GM23338 (cell line): ENCODE data around the gene PPP1R3G. TPM values are rescaled to one million over a fixed set of nuclear protein-coding genes. Genes with fewer than 3 reads are reported as not detected.

Source experiments
- ATAC-seq: fragments of 200-7000 bp; cut with Tn5 transposase; 3 replicates; pipeline ENCODE4 v1.9.1; 2020
- DNase-seq: peaks from one replicate; pipeline ENCODE4 v3.0.0-alpha.2; 2015; ENCODE audit warnings: low spot score
- H2AFZ ChIP-seq: fragments of 200-600 bp; sonication (generic); 2 replicates; pipeline ENCODE4 v1.8.0; 2016; ENCODE audit warnings: antibody characterized with exemption, mild to moderate bottlenecking, moderate library complexity
- H3F3A ChIP-seq: fragments of 200-600 bp; sonication (generic); replicated peaks from 2 replicates; pipeline ENCODE4 v1.8.0; 2017; ENCODE audit warnings: antibody characterized with exemption, mixed run types, low read depth
- H3K27ac ChIP-seq: fragments of 200-600 bp; sonication (generic); 2 replicates; pipeline ENCODE4 v1.6.1; 2016; ENCODE audit warnings: low read depth
- H3K27me3 ChIP-seq: fragments of 200-600 bp; sonication (generic); 2 replicates; pipeline ENCODE4 v1.8.0; 2016; ENCODE audit warnings: mild to moderate bottlenecking, mixed run types, moderate library complexity; ENCODE audit not compliant: insufficient read depth
- H3K36me3 ChIP-seq: fragments of 200-600 bp; sonication (generic); 2 replicates; pipeline ENCODE4 v1.8.0; 2016; ENCODE audit warnings: mild to moderate bottlenecking; ENCODE audit not compliant: insufficient read depth
- H3K4me1 ChIP-seq: fragments of 200-600 bp; sonication (generic); 2 replicates; pipeline ENCODE4 v1.8.0; 2016; ENCODE audit warnings: mild to moderate bottlenecking, moderate library complexity; ENCODE audit not compliant: insufficient read depth
- H3K4me2 ChIP-seq: fragments of 200-600 bp; sonication (generic); 2 replicates; pipeline ENCODE4 v1.7.1; 2017; ENCODE audit warnings: mixed run types
- H3K4me3 ChIP-seq: fragments of 200-600 bp; sonication (generic); 2 replicates; pipeline ENCODE4 v1.6.1; 2016; ENCODE audit warnings: mixed run types
- H3K79me2 ChIP-seq: fragments of 200-600 bp; sonication (generic); replicated peaks from 2 replicates; pipeline ENCODE4 v1.8.0; 2017; ENCODE audit warnings: mild to moderate bottlenecking; ENCODE audit not compliant: insufficient read depth
- H3K9me2 ChIP-seq: fragments of 200-600 bp; sonication (generic); 2 replicates; pipeline ENCODE4 v1.8.0; 2017; ENCODE audit not compliant: insufficient read depth
- H4K20me1 ChIP-seq: fragments of 200-600 bp; sonication (generic); replicated peaks from 2 replicates; pipeline ENCODE4 v1.8.0; 2017; ENCODE audit warnings: mild to moderate bottlenecking; ENCODE audit not compliant: insufficient read depth
- H3K27ac Mint-ChIP-seq: 2 replicates; pipeline ENCODE4 v1.8.0; 2020; ENCODE audit warnings: inconsistent platforms, mild to moderate bottlenecking, moderate library complexity, mixed read lengths
- H3K27me3 Mint-ChIP-seq: 3 replicates; pipeline ENCODE4 v1.8.0; 2022; ENCODE audit warnings: low read depth, mild to moderate bottlenecking, moderate library complexity, mixed read lengths, inconsistent platforms; ENCODE audit not compliant: insufficient read depth, poor library complexity
- H3K36me3 Mint-ChIP-seq: 3 replicates; pipeline ENCODE4 v1.8.0; 2021; ENCODE audit warnings: low read depth, mild to moderate bottlenecking, inconsistent platforms, moderate library complexity, mixed read lengths
- H3K4me1 Mint-ChIP-seq: 3 replicates; pipeline ENCODE4 v1.8.0; 2020; ENCODE audit warnings: mild to moderate bottlenecking, inconsistent platforms, mixed read lengths
- H3K4me3 Mint-ChIP-seq: 3 replicates; pipeline ENCODE4 v1.8.0; 2021; ENCODE audit warnings: moderate library complexity, mild to moderate bottlenecking, inconsistent platforms, mixed read lengths
- H3K9me3 Mint-ChIP-seq: 3 replicates; pipeline ENCODE4 v1.8.0; 2020; ENCODE audit warnings: moderate library complexity, mild to moderate bottlenecking, inconsistent platforms, mixed read lengths
- CREB1 ChIP-seq: fragments of 250-450 bp; sonication (Bioruptor Pico); IDR thresholded peaks from 2 replicates; pipeline ENCODE4 v1.5.0; 2020; ENCODE audit warnings: low read depth, mild to moderate bottlenecking, moderate library complexity
- CTCF ChIP-seq, 2 experiments: fragments of 200-600 bp in 1 of 2; sonication (generic) in 1 of 2; conservative IDR thresholded peaks; 2 replicates each; pipeline versions ENCODE4 v1.5.1 to v1.6.1; 2016 to 2017; ENCODE audit warnings: antibody characterized with exemption in 2 of 2, low read depth in 2 of 2, mild to moderate bottlenecking in 2 of 2, moderate library complexity in 1 of 2
- EZH2 ChIP-seq: fragments of 200-600 bp; sonication (generic); IDR thresholded peaks from one replicate; pipeline ENCODE4 v1.8.0; 2017; ENCODE audit warnings: antibody characterized with exemption, mild to moderate bottlenecking, low read depth; ENCODE audit not compliant: unreplicated experiment
- EZH2phosphoT487 ChIP-seq: fragments of 200-600 bp; sonication (generic); IDR thresholded peaks from one replicate; pipeline ENCODE4 v1.8.1; 2018; ENCODE audit warnings: antibody characterized with exemption; ENCODE audit not compliant: unreplicated experiment
- JUNB ChIP-seq: IDR thresholded peaks from one replicate; pipeline ENCODE4 v1.6.1; 2016; ENCODE audit warnings: antibody characterized with exemption; ENCODE audit not compliant: unreplicated experiment
- NANOG ChIP-seq: IDR thresholded peaks from 2 replicates; pipeline ENCODE4 v1.6.1; 2016; ENCODE audit warnings: antibody characterized with exemption, borderline replicate concordance
- POLR2AphosphoS5 ChIP-seq: IDR thresholded peaks from 2 replicates; pipeline ENCODE4 v1.6.1; 2016; ENCODE audit warnings: antibody characterized with exemption, low read depth
- REST ChIP-seq: IDR thresholded peaks from one replicate; pipeline ENCODE4 v1.6.1; 2018; ENCODE audit warnings: antibody characterized with exemption; ENCODE audit not compliant: unreplicated experiment
- STAT1 ChIP-seq: IDR thresholded peaks from one replicate; pipeline ENCODE4 v1.6.1; 2016; ENCODE audit warnings: antibody characterized with exemption; ENCODE audit not compliant: unreplicated experiment
- ZNF331 ChIP-seq: fragments of 250-450 bp; sonication (Bioruptor Pico); IDR thresholded peaks from 2 replicates; pipeline ENCODE4 v1.5.0; 2020; ENCODE audit warnings: low read depth, mild to moderate bottlenecking, moderate library complexity
- polyA plus RNA-seq: library from polyadenylated mRNA; unstranded; fragments of >200 nt; fragmentation: Nextera tagmentation; extraction: Ambion mirVana; gene quantifications from 2 replicates; pipeline ENCODE4 v1.2.1, GENCODE V29; 2016
- total RNA-seq: library from RNA; depleted of rRNA; stranded (reverse); fragments of >200 nt; shearing (Covaris generic); gene quantifications from 2 replicates; pipeline ENCODE4 v1.2.3, GENCODE V29; 2014

PPP1R3G gene
- total and polyA plus RNA-seq, 2 experiments from 2014 or later, result 0.13 to 0.24 TPM

- TF ChIP-seq ZNF331 (CRISPR knock-in tag) (no peak), STAT1 (no peak), NANOG (no peak), REST (no peak), JUNB (no peak), EZH2 (no peak), CTCF (conservative IDR thresholded peaks at IDR 0.05; ENCODE audit: low read depth in 2 of 2) (no peak), EZH2phosphoT487 (no peak), CREB1 (CRISPR knock-in tag) (no peak), POLR2AphosphoS5 (no peak)
Measured at GRCh38 chr6:5053038-5053437, 32.1 kb upstream of the PPP1R3G start (continued).

DNA sequence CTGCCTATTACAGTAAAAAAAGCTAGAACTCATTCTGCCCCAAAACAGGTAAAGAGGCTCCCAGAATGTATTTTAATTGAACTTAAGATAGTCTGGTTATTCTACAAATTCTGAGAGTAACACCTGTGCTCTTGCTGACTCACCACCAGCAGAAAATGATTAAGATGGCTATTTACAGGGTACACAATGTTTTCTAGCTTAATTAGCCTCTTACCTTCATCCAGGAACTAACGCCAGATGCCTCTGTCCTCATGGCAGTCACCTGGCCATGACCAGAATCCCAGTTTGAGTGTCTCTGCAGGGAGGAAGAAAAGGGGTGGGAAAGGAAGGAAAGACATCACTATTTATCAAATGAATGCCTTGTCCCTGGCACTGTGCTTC is 31.3 kb upstream of the PPP1R3G start:
- H3K36me3 ChIP-seq, result no peaks in the 10 kb centered on the region
- H3K79me2 ChIP-seq, result no peaks in the 10 kb centered on the region
- no peaks in the 10 kb centered on the region for H4K20me1 ChIP-seq
- no peaks in the 10 kb centered on the region for H3F3A ChIP-seq
- no peak overlapping the region for H3K27ac Mint-ChIP-seq
- peaks cover 10% of the 10 kb centered on the region; the same call in 2 of the 3 replicates for H3K36me3 Mint-ChIP-seq
- H3K4me1 Mint-ChIP-seq, result peaks cover 7% of the 10 kb centered on the region
- no peak overlapping the region for H3K4me3 ChIP-seq
- no peak for DNase-seq
- ATAC-seq, result no peak
- H2AFZ ChIP-seq, result no peak overlapping the region
- H3K4me1 ChIP-seq, result peaks cover 6% of the 10 kb centered on the region; the same call in 1 of the 2 replicates
- H3K27me3 ChIP-seq, result no peaks in the 10 kb centered on the region
- no peak overlapping the region for H3K4me2 ChIP-seq
- no peak overlapping the region for H3K4me3 Mint-ChIP-seq
- H3K27ac ChIP-seq, result no peak overlapping the region
- peaks cover 6% of the 10 kb centered on the region for H3K27me3 Mint-ChIP-seq
- peaks cover 17% of the 10 kb centered on the region for H3K9me3 Mint-ChIP-seq
- H3K9me2 ChIP-seq, result peaks cover 5% of the 10 kb centered on the region; the same call in 1 of the 2 replicates
- TF ChIP-seq NANOG (no peak), REST (no peak), CTCF (conservative IDR thresholded peaks at IDR 0.05; ENCODE audit: low read depth in 2 of 2) (no peak), CREB1 (CRISPR knock-in tag) (no peak), ZNF331 (CRISPR knock-in tag) (no peak)
